GM12874 (cell line): Measurements from ENCODE around the gene EGFLAM.

ENCODE experiments used
- CTCF ChIP-seq: IDR thresholded peaks from 2 replicates; pipeline ENCODE4 v1.5.1; 2011; ENCODE audit warnings: low read depth, mild to moderate bottlenecking, control low read depth, low read length, moderate library complexity; ENCODE audit not compliant: insufficient read depth

The EGFLAM gene

GRCh38 chr5:38323645-38324295 lies 65.4 kb downstream of the EGFLAM start:
- TF ChIP-seq CTCF = no peak

GRCh38 chr5:38329132-38329715 lies 70.9 kb downstream of the EGFLAM start:
- no peak for TF ChIP-seq CTCF

GRCh38 chr5:38330207-38330606 lies 71.8 kb downstream of the EGFLAM start:
- TF ChIP-seq CTCF = no peak

GRCh38 chr5:38331831-38332230 lies 73.5 kb downstream of the EGFLAM start:
- no peak for TF ChIP-seq CTCF

- no peak for TF ChIP-seq CTCF
Measured at GRCh38 chr5:38338455-38338854, 80.1 kb downstream of the EGFLAM start.

- no peak for TF ChIP-seq CTCF
Measured at GRCh38 chr5:38339446-38339845, 81.1 kb downstream of the EGFLAM start.

GRCh38 chr5:38341056-38341455 lies 82.7 kb downstream of the EGFLAM start:
- TF ChIP-seq CTCF = no peak
